H1 (cell line): ENCODE data around the gene SRSF3. TPM values are rescaled to one million over a fixed set of nuclear protein-coding genes. Genes with fewer than 3 reads are reported as not detected.

ENCODE experiments used
- KDM1A ChIP-seq: fragments of 200-600, 300-600 bp; sonication (generic); IDR thresholded peaks from 2 replicates; pipeline ENCODE4 v1.7.1; 2016; ENCODE audit warnings: mild to moderate bottlenecking, low read length, borderline replicate concordance
- POU5F1 ChIP-seq: IDR thresholded peaks from 2 replicates; pipeline ENCODE4 v1.6.1; 2011; ENCODE audit warnings: low read depth, mild to moderate bottlenecking, low read length, moderate library complexity
- SIRT6 ChIP-seq: IDR thresholded peaks from one replicate; pipeline ENCODE4 v1.7.1; 2012; ENCODE audit warnings: low read length, inconsistent platforms
- SP2 ChIP-seq: IDR thresholded peaks from 2 replicates; pipeline ENCODE4 v1.6.1; 2012; ENCODE audit warnings: mild to moderate bottlenecking, low read length, inconsistent platforms
- polyA plus RNA-seq, 7 experiments: library from polyadenylated mRNA; depleted of rRNA in 3 of 7; stranded (reverse) in 5 of 7; unstranded in 2 of 7; fragments of >200 nt in 5 of 7; fragments of 200-250 nt in 2 of 7; gene quantifications; 1 replicate in 5 of 7; 2 replicates in 1 of 7; 4 replicates in 1 of 7; pipeline versions ENCODE4 v1.2.1 to v1.2.3, GENCODE V29; 2011 to 2013; ENCODE audit warnings: missing spikeins in 2 of 7, mixed read lengths in 2 of 7
- total RNA-seq: library from RNA; stranded (reverse); fragmentation: NEBNext Ultra II Directional; extraction: Animal tissue kit (Norgen Biotek cat#: 25700); gene quantifications from 2 replicates; pipeline ENCODE4 v1.2.1, GENCODE V29; 2021
- TF ChIP-seq, protein P1 (sequence below), 3 experiments: IDR thresholded peaks; 1 replicate in 2 of 3; 2 replicates in 1 of 3; pipeline versions ENCODE4 v1.5.1 to v1.6.1; 2011; ENCODE audit warnings: low read length in 3 of 3, mild to moderate bottlenecking in 3 of 3, inconsistent platforms in 2 of 3, low read depth in 1 of 3, moderate library complexity in 1 of 3; ENCODE audit not compliant: insufficient read depth in 1 of 3; ENCODE audit errors: control extremely low read depth in 1 of 3

SRSF3 gene
- total and polyA plus RNA-seq, 2 of the 8 experiments (the other 6 are each of a cell fraction or from before 2014, with no cell fraction given), result 471 to 689 TPM

DNA sequence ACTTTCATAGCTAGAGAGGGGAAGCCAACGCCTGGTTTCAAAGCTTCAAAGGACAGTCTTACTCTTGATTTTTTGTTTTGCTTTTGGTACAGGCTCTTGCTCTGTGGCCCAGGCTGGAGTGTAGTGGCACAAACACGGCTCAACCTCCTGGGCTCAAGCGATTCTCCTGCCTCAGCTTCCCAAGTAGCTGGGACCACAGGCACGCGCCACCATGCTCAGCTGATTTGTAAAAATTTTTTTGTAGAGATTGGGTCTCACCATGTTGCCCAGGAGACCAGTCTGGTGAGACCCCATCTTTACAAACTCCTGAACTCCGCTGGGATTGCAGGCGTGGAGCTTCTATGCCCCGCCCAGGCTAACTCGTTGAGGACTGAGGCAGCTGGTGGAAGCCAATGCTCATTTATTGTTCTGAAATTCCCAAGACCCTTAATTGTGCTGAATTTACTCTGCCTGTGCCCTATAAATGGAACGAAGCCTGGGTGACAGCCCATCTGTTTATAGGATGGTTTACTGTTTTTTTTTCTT lies 18.0 kb downstream of the SRSF3 start (continued):
- TF ChIP-seq, protein P1, sequence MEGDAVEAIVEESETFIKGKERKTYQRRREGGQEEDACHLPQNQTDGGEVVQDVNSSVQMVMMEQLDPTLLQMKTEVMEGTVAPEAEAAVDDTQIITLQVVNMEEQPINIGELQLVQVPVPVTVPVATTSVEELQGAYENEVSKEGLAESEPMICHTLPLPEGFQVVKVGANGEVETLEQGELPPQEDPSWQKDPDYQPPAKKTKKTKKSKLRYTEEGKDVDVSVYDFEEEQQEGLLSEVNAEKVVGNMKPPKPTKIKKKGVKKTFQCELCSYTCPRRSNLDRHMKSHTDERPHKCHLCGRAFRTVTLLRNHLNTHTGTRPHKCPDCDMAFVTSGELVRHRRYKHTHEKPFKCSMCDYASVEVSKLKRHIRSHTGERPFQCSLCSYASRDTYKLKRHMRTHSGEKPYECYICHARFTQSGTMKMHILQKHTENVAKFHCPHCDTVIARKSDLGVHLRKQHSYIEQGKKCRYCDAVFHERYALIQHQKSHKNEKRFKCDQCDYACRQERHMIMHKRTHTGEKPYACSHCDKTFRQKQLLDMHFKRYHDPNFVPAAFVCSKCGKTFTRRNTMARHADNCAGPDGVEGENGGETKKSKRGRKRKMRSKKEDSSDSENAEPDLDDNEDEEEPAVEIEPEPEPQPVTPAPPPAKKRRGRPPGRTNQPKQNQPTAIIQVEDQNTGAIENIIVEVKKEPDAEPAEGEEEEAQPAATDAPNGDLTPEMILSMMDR (IDR thresholded peaks at IDR 0.05; ENCODE audit: control extremely low read depth in 1 of 3, insufficient read depth in 1 of 3, low read depth in 1 of 3, low read length in 3 of 3), result no peak
- TF ChIP-seq POU5F1 (no peak), SIRT6 (no peak), SP2 (no peak), KDM1A (no peak)
